ENCODE data around the gene KMO.

DNA sequence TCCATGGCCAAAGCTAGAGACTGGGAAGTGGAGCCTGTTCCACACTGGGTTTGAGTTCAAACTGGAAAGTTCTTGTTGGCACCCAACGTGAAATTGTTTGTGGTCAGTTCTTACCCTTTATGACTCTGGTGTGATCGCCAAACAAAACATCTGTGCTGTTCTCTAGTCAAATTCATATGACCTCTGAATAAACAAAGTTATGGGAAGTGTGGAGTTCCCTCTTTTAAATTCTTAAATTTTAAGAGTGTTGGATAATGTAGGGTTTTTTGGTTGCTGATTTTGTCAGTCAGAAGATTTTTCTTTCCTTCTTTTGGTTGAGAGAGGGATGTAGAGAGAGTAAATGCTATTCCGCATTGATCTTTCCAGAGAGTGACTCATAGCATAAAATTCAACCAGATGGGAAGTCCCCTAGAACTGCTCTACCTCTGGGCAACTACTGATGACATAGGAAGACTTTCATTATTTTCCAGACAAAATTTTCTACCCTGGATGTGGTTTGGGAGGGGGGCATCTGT is 71.6 kb downstream of the KMO start:
- TF ChIP-seq, protein P1, sequence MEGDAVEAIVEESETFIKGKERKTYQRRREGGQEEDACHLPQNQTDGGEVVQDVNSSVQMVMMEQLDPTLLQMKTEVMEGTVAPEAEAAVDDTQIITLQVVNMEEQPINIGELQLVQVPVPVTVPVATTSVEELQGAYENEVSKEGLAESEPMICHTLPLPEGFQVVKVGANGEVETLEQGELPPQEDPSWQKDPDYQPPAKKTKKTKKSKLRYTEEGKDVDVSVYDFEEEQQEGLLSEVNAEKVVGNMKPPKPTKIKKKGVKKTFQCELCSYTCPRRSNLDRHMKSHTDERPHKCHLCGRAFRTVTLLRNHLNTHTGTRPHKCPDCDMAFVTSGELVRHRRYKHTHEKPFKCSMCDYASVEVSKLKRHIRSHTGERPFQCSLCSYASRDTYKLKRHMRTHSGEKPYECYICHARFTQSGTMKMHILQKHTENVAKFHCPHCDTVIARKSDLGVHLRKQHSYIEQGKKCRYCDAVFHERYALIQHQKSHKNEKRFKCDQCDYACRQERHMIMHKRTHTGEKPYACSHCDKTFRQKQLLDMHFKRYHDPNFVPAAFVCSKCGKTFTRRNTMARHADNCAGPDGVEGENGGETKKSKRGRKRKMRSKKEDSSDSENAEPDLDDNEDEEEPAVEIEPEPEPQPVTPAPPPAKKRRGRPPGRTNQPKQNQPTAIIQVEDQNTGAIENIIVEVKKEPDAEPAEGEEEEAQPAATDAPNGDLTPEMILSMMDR (IDR thresholded peaks at IDR 0.05; ENCODE audit: insufficient read depth, low read length), result no peak
- TF ChIP-seq, protein P2, sequence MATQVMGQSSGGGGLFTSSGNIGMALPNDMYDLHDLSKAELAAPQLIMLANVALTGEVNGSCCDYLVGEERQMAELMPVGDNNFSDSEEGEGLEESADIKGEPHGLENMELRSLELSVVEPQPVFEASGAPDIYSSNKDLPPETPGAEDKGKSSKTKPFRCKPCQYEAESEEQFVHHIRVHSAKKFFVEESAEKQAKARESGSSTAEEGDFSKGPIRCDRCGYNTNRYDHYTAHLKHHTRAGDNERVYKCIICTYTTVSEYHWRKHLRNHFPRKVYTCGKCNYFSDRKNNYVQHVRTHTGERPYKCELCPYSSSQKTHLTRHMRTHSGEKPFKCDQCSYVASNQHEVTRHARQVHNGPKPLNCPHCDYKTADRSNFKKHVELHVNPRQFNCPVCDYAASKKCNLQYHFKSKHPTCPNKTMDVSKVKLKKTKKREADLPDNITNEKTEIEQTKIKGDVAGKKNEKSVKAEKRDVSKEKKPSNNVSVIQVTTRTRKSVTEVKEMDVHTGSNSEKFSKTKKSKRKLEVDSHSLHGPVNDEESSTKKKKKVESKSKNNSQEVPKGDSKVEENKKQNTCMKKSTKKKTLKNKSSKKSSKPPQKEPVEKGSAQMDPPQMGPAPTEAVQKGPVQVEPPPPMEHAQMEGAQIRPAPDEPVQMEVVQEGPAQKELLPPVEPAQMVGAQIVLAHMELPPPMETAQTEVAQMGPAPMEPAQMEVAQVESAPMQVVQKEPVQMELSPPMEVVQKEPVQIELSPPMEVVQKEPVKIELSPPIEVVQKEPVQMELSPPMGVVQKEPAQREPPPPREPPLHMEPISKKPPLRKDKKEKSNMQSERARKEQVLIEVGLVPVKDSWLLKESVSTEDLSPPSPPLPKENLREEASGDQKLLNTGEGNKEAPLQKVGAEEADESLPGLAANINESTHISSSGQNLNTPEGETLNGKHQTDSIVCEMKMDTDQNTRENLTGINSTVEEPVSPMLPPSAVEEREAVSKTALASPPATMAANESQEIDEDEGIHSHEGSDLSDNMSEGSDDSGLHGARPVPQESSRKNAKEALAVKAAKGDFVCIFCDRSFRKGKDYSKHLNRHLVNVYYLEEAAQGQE (IDR thresholded peaks at IDR 0.05; ENCODE audit: insufficient replicate concordance, low read depth), result no peak
